ENCODE data around the gene BAIAP2L2. TPM values are rescaled to one million over a fixed set of nuclear protein-coding genes. Genes with fewer than 3 reads are reported as not detected.

The BAIAP2L2 gene
- polyA plus RNA-seq, 1 donor from 2014 or later, result 2.3 TPM

- H3K79me2 ChIP-seq (replicated peaks; ENCODE audit: insufficient read depth, low read length), result no peaks in the 10 kb centered on the region
- H3K9ac ChIP-seq (ENCODE audit: low read length), result no peak overlapping the region
- no peaks in the 10 kb centered on the region for H3K27me3 ChIP-seq (ENCODE audit: insufficient read depth, low read depth, low read length)
- H4K20me1 ChIP-seq (ENCODE audit: insufficient read depth), result no peaks in the 10 kb centered on the region
- no peaks in the 10 kb centered on the region for H3F3A ChIP-seq (ENCODE audit: insufficient read depth, low read length, poor library complexity, severe bottlenecking)
- no peak overlapping the region for H3K4me2 ChIP-seq (ENCODE audit: low read length)
- H3K27ac ChIP-seq (ENCODE audit: low read length), result no peak overlapping the region
- no peaks in the 10 kb centered on the region for H3K9me3 ChIP-seq (ENCODE audit: low read length)
- TF ChIP-seq EP300 (conservative IDR thresholded peaks at IDR 0.05; ENCODE audit: poor library complexity, severe bottlenecking) (no peak), MXI1 (conservative IDR thresholded peaks at IDR 0.05; ENCODE audit: poor library complexity, severe bottlenecking) (no peak), RAD21 (conservative IDR thresholded peaks at IDR 0.05) (no peak), TAF1 (IDR thresholded peaks at IDR 0.05; ENCODE audit: low read depth) (no peak), SMC3 (conservative IDR thresholded peaks at IDR 0.05; ENCODE audit: poor library complexity) (no peak), POLR2AphosphoS5 (IDR thresholded peaks at IDR 0.05) (no peak), EZH2 (IDR thresholded peaks at IDR 0.05; ENCODE audit: borderline replicate concordance, insufficient read depth, low read length, poor library complexity, severe bottlenecking) (no peak)
- TF ChIP-seq, protein P1, sequence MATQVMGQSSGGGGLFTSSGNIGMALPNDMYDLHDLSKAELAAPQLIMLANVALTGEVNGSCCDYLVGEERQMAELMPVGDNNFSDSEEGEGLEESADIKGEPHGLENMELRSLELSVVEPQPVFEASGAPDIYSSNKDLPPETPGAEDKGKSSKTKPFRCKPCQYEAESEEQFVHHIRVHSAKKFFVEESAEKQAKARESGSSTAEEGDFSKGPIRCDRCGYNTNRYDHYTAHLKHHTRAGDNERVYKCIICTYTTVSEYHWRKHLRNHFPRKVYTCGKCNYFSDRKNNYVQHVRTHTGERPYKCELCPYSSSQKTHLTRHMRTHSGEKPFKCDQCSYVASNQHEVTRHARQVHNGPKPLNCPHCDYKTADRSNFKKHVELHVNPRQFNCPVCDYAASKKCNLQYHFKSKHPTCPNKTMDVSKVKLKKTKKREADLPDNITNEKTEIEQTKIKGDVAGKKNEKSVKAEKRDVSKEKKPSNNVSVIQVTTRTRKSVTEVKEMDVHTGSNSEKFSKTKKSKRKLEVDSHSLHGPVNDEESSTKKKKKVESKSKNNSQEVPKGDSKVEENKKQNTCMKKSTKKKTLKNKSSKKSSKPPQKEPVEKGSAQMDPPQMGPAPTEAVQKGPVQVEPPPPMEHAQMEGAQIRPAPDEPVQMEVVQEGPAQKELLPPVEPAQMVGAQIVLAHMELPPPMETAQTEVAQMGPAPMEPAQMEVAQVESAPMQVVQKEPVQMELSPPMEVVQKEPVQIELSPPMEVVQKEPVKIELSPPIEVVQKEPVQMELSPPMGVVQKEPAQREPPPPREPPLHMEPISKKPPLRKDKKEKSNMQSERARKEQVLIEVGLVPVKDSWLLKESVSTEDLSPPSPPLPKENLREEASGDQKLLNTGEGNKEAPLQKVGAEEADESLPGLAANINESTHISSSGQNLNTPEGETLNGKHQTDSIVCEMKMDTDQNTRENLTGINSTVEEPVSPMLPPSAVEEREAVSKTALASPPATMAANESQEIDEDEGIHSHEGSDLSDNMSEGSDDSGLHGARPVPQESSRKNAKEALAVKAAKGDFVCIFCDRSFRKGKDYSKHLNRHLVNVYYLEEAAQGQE (IDR thresholded peaks at IDR 0.05; ENCODE audit: borderline replicate concordance), result no peak
- TF ChIP-seq, protein P2, sequence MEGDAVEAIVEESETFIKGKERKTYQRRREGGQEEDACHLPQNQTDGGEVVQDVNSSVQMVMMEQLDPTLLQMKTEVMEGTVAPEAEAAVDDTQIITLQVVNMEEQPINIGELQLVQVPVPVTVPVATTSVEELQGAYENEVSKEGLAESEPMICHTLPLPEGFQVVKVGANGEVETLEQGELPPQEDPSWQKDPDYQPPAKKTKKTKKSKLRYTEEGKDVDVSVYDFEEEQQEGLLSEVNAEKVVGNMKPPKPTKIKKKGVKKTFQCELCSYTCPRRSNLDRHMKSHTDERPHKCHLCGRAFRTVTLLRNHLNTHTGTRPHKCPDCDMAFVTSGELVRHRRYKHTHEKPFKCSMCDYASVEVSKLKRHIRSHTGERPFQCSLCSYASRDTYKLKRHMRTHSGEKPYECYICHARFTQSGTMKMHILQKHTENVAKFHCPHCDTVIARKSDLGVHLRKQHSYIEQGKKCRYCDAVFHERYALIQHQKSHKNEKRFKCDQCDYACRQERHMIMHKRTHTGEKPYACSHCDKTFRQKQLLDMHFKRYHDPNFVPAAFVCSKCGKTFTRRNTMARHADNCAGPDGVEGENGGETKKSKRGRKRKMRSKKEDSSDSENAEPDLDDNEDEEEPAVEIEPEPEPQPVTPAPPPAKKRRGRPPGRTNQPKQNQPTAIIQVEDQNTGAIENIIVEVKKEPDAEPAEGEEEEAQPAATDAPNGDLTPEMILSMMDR (IDR thresholded peaks at IDR 0.05; ENCODE audit: poor library complexity, severe bottlenecking), result no peak
- no peaks in the 10 kb centered on the region for H3K36me3 ChIP-seq (ENCODE audit: insufficient read depth, low read length)
- H3K4me3 ChIP-seq (ENCODE audit: low read length), result no peak overlapping the region
- no peak overlapping the region for H2AFZ ChIP-seq (ENCODE audit: low read depth, low read length)
- no peaks in the 10 kb centered on the region for H3K9me2 ChIP-seq (ENCODE audit: insufficient read depth, low read length)
These were observed 24.7 kb upstream of the BAIAP2L2 start for GRCh38 chr22:38135133-38135706.

DNA sequence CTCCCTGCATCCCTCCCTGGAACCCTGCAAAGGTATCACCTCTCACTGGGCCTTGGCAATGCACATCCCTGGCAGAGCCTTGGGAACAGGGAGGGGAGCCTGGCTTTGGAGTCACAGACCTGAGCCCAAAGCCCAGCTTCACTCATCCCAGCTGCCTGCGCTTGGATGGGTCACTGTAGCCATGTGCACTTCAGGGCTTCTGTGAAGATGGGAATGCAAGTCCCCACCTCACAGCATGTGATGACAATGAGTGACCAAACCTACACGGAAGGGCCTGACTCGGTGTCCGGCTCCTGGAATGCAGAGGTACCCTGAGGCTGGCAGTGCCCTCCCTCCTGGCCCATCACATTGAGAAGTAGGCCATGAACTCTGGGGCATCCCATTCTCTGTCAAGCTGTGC, 22.8 kb upstream of the BAIAP2L2 start:
- H3K4me2 ChIP-seq (ENCODE audit: low read length), result no peak overlapping the region
- H3K79me2 ChIP-seq (replicated peaks; ENCODE audit: insufficient read depth, low read length), result no peaks in the 10 kb centered on the region
- TF ChIP-seq MXI1 (conservative IDR thresholded peaks at IDR 0.05; ENCODE audit: poor library complexity, severe bottlenecking), result no peak
- TF ChIP-seq RAD21 (conservative IDR thresholded peaks at IDR 0.05), result no peak
- TF ChIP-seq POLR2AphosphoS5 (IDR thresholded peaks at IDR 0.05), result no peak
- no peak overlapping the region for H2AFZ ChIP-seq (ENCODE audit: low read depth, low read length)
- no peak overlapping the region for H3K27ac ChIP-seq (ENCODE audit: low read length)
- H3K9me3 ChIP-seq (ENCODE audit: low read length), result no peaks in the 10 kb centered on the region
- H3F3A ChIP-seq (ENCODE audit: insufficient read depth, low read length, poor library complexity, severe bottlenecking), result no peaks in the 10 kb centered on the region
- no peaks in the 10 kb centered on the region for H3K27me3 ChIP-seq (ENCODE audit: insufficient read depth, low read depth, low read length)
- no peaks in the 10 kb centered on the region for H3K36me3 ChIP-seq (ENCODE audit: insufficient read depth, low read length)
- H3K4me3 ChIP-seq (ENCODE audit: low read length), result no peak overlapping the region
- H3K9ac ChIP-seq (ENCODE audit: low read length), result no peak overlapping the region
- H4K20me1 ChIP-seq (ENCODE audit: insufficient read depth), result no peaks in the 10 kb centered on the region
- H3K9me2 ChIP-seq (ENCODE audit: insufficient read depth, low read length), result no peaks in the 10 kb centered on the region

Data from neural cell (in vitro differentiated cells).